Medulla oblongata (tissue), 1 donor: ENCODE measurements around the gene RPL7L1.
A peak's percentile ranks its signal among the peaks of the same experiment; 100 is the strongest.

Source experiments
- DNase-seq: peaks from one replicate; pipeline ENCODE4 v3.0.0-alpha.2; 2015; ENCODE audit errors: extremely low spot score

The RPL7L1 gene

GRCh38 chr6:42932412-42932811 lies 53.0 kb downstream of the RPL7L1 start:
- DNase-seq: no peak

- DNase-seq: peak; percentile 63
These were observed 53.8 kb downstream of the RPL7L1 start for GRCh38 chr6:42933205-42933604.

GRCh38 chr6:42935322-42935721 lies 55.9 kb downstream of the RPL7L1 start:
- DNase-seq: no peak

GRCh38 chr6:42936398-42936797 lies 57.0 kb downstream of the RPL7L1 start:
- DNase-seq: no peak

DNA sequence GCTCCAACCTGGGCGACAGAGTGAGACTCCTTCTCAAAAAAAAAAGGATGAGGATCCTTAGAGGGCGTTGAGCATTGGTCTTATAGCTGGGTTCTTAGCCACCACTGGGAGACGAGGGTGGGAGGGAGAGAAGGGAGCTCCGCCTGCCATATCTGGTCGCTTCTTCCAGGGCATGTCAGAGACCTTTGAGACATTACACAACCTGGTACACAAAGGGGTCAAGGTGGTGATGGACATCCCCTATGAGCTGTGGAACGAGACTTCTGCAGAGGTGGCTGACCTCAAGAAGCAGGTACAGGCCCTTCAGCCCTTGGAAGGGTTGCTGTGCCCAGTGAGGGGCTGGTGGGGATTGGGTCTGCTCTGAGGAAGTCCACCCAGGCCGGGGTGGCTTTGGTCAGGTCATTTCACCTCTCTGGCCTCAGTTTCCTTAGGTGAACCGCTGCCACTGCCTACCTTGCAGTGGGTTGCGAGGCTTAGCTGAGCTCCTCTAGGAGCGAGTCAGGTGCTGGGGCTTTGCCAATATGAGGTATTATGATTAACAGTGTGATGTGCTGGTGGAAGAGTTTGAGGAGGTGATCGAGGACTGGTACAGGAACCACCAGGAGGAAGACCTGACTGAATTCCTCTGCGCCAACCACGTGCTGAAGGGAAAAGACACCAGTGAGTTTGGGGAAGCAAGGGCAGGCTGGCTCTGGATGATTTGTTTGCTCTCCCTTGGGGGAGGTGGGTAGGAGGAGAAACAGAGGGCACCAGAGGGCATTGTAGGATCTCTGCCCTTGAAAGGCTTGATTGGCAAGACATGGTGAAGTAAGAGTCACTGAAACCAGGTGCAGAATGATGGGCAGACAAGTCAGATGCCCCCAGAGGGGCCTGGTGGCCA lies 58.4 kb downstream of the RPL7L1 start:
- DNase-seq: no peak

DNA sequence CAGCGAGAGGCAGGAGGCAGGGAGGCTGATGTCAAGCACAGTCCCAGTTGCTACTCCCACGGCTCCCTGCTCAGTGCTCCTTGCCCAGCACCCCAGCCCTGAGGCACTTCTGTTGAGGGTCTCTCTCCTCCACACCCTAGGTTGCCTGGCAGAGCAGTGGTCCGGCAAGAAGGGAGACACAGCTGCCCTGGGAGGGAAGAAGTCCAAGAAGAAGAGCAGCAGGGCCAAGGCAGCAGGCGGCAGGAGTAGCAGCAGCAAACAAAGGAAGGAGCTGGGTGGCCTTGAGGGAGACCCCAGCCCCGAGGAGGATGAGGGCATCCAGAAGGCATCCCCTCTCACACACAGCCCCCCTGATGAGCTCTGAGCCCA lies 59.0 kb downstream of the RPL7L1 start:
- no peak for DNase-seq

DNA sequence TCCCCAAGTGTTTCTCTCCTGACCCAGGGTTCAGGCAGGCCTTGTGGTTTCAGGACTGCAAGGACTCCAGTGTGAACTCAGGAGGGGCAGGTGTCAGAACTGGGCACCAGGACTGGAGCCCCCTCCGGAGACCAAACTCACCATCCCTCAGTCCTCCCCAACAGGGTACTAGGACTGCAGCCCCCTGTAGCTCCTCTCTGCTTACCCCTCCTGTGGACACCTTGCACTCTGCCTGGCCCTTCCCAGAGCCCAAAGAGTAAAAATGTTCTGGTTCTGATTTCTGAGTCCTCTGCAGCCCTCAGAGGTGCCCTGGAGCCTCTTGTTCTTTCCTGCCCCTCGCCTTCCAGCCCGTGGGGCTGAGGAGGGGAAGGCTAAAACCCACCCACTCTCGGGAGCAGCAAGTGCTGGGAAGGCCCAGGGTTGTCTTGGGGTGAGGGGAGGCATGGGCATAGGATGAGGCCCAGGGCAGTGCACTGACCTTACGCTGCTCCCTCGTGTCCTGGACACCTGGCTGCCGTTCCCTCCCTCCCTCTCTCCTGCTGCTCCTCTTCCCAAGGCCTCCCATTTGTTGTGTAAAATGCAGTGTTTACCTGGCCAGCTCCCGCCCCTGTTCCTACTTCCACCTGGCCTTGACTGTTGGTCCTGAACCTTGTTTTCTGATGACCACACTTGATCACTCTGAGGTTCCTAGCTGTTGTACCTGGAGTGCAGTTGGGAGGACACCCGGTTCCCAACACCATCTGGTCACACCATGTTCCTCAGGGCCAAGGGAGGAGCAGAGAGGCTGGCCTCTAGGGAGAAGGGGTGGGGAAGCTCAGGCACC lies 59.8 kb downstream of the RPL7L1 start:
- no peak for DNase-seq
